CD4-positive, alpha-beta T cell (primary cell): ENCODE measurements around the gene HIPK2. TPM values are rescaled to one million over a fixed set of nuclear protein-coding genes. Genes with fewer than 3 reads are reported as not detected.

ENCODE experiments used
- ATAC-seq: fragments of 200-7000 bp; cut with Tn5 transposase; one replicate; pipeline ENCODE4 v1.10.0; 2022; ENCODE audit warnings: mild to moderate bottlenecking; ENCODE audit not compliant: poor library complexity
- CTCF ChIA-PET: fragments of 350-600 bp; sonication (Branson Sonifier 250); formaldehyde crosslinking; loops from one replicate; lab custom pipeline; 2021; ENCODE audit warnings: antibody characterized with exemption, inconsistent platforms; lab: Charles Lee
- POLR2A ChIA-PET: fragments of 350-600 bp; sonication (Branson Sonifier 250); formaldehyde crosslinking; loops from one replicate; lab custom pipeline; 2021; ENCODE audit warnings: antibody characterized with exemption, inconsistent platforms; lab: Charles Lee
- DNase-seq, 14 experiments: peaks; one replicate each; pipeline ENCODE4 v3.0.0-alpha.2; 2013 to 2020; ENCODE audit warnings: mixed read lengths in 2 of 14
- H3K27ac ChIP-seq, 2 donors: one replicate each; pipeline versions ENCODE4 v1.5.1 to v1.7.0; 2013; ENCODE audit warnings: low read length in 2 of 2, low read depth in 1 of 2, mild to moderate bottlenecking in 1 of 2
- H3K27me3 ChIP-seq, 2 experiments: 1 replicate in 1 of 2; 2 replicates in 1 of 2; pipeline versions ENCODE4 v1.6.1 to v1.7.0; 2013; ENCODE audit warnings: low read length in 2 of 2, control low read depth in 1 of 2, mild to moderate bottlenecking in 1 of 2, moderate library complexity in 1 of 2; ENCODE audit not compliant: insufficient read depth in 2 of 2, control insufficient read depth in 1 of 2
- H3K36me3 ChIP-seq: one replicate; pipeline ENCODE4 v1.6.1; 2013; ENCODE audit warnings: low read length, control low read depth; ENCODE audit not compliant: insufficient read depth
- H3K4me1 ChIP-seq: one replicate; pipeline ENCODE4 v1.6.1; 2013; ENCODE audit warnings: low read length, control low read depth; ENCODE audit not compliant: insufficient read depth
- H3K4me3 ChIP-seq: one replicate; pipeline ENCODE4 v1.5.1; 2013; ENCODE audit warnings: mild to moderate bottlenecking, low read length, moderate library complexity
- H3K9me3 ChIP-seq, 2 experiments: 1 replicate in 1 of 2; 2 replicates in 1 of 2; pipeline versions ENCODE4 v1.6.1 to v1.7.0; 2013; ENCODE audit warnings: low read length in 2 of 2, mild to moderate bottlenecking in 2 of 2, control low read depth in 1 of 2, moderate library complexity in 1 of 2; ENCODE audit not compliant: control insufficient read depth in 1 of 2, insufficient read depth in 1 of 2
- H3K27ac Mint-ChIP-seq: one replicate; pipeline ENCODE4 v1.8.0; 2020; ENCODE audit warnings: mixed read lengths
- H3K27me3 Mint-ChIP-seq: one replicate; pipeline ENCODE4 v1.8.0; 2021; ENCODE audit warnings: mixed read lengths
- H3K36me3 Mint-ChIP-seq: one replicate; pipeline ENCODE4 v1.8.0; 2021; ENCODE audit warnings: low read depth, mixed read lengths
- H3K4me1 Mint-ChIP-seq: one replicate; pipeline ENCODE4 v1.8.0; 2021; ENCODE audit warnings: low read depth, mixed read lengths
- H3K4me3 Mint-ChIP-seq: one replicate; pipeline ENCODE4 v1.8.0; 2020; ENCODE audit warnings: mild to moderate bottlenecking, mixed read lengths
- H3K9me3 Mint-ChIP-seq: one replicate; pipeline ENCODE4 v1.8.0; 2020; ENCODE audit warnings: mixed read lengths
- CTCF ChIP-seq: fragments of 200-600 bp; IDR thresholded peaks from one replicate; pipeline ENCODE4 v1.8.0; 2022; ENCODE audit warnings: antibody characterized with exemption, mild to moderate bottlenecking
- intact Hi-C, 2 experiments: fragments of 100-400 bp; cut with DNase I in 1 of 2; cut with micrococcal nuclease in 1 of 2; formaldehyde crosslinking; loops; one replicate each; pipeline versions ENCODE4 v1.15.1 to v1.9.0; 2023 to 2025; cut with DNase I, micrococcal nuclease
- polyA plus RNA-seq, 2 donors: library from polyadenylated mRNA; unstranded; fragments of 120-200 nt; gene quantifications; one replicate each; pipeline ENCODE4 v1.2.1, GENCODE V29; 2013
- total RNA-seq, 174 experiments: library from RNA in 2 of 174; stranded (reverse) in 2 of 174; gene quantifications; one replicate each; pipeline ENCODE4 v1.2.3 and lab custom pipeline; 2021 to 2026

The HIPK2 gene
- total RNA-seq (10 to 100 TPM; 36.5 to 37.0 TPM), total RNA-seq (lab: John Stamatoyannopoulos, UW) (31.4 to 281 (median 74.8) reads per million in 172 experiments)
- polyA plus RNA-seq (2013, experiment 1 of 2): 12.4 TPM
- 13.9 TPM for polyA plus RNA-seq (2013, experiment 2 of 2)

DNA sequence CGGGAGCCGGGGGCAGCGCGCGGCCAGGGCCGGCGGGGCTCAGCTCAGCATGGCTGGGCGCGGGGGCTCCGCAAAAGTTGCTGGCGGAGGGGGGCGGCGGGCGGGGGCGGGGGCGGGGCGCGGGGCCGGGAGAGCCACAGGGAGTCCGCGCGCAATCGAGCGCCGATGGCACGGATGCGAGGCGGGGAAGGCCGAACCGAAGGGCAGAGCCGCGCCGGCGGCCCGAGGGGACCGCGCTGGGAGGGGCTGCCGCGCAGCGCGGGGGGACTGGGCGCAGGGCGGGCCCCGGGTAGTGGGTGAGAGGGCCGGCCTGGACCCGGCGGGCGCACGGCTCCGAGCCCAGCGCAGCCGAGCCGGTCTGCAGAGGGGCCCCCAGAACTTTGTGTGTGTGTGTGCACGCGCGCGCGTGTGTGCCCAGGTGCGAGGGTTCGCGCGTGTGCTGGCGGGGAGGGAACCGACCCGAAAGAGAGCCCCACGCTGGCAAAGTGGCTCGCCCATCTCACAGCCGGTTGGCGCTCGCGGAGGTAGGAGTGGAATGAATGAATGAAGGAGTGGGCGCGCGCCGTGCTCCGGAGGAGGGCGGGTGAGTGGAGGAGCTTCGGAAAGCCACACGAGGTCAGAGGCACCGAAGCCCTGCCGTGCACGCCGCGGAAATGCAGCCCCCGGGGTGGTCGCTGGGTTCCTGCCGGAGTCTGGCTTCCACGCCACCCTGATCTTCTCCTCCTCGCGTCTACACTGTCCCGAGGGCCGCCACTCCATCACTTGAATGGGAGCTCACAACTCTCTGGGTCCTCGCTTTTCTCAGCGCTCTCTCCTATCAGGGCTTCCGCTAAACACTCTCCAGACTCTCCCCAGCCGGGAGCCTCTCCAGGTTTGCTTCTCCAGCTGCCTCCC lies at the start of gene HIPK2:
HIPK2 (minus strand) TSS at position 51 of the 894 bp plus-strand sequence. CDS start 375 bp downstream, outside the sequence.
- ATAC-seq (peak; percentile 59), DNase-seq (peak; percentile 48 to 89 (median 64))
- H3K27ac Mint-ChIP-seq: peak within 1 kb of the TSS; percentile 93
- H3K36me3 Mint-ChIP-seq: peaks cover 23% of the 10 kb centered on the region
- H3K27me3 Mint-ChIP-seq: no peaks in the 10 kb centered on the region
- H3K27me3 ChIP-seq: peaks cover 0 to under 1% of the 10 kb centered on the region in 2 experiments
- H3K4me3 Mint-ChIP-seq: peak within 1 kb of the TSS; percentile 99
- POLR2A ChIA-PET: interaction anchor here (0.7 to 3.4 kb wide), 16 partner anchors 8 to 284 kb away, joined by 3 to 41 read pairs (median 4); partner anchors contain the start of genes PARP12 and TBXAS1
- peak within 1 kb of the TSS; percentile 71 to 80 for H3K27ac ChIP-seq
- no peaks in the 10 kb centered on the region for H3K9me3 ChIP-seq
- no peaks in the 10 kb centered on the region for H3K9me3 Mint-ChIP-seq
- H3K4me3 ChIP-seq: peak within 1 kb of the TSS; percentile 87
- H3K4me1 Mint-ChIP-seq: peaks cover 48% of the 10 kb centered on the region
- CTCF ChIA-PET: no interaction called here
- TF ChIP-seq CTCF: no peak
- no peaks in the 10 kb centered on the region for H3K36me3 ChIP-seq
- intact Hi-C loops: loop anchor here (5.0 to 10.0 kb wide), 6 partner anchors 46 to 617 kb away; partner anchors contain the start of gene SLC37A3 (in 1 of the 2)
- peaks cover 30% of the 10 kb centered on the region for H3K4me1 ChIP-seq

GRCh38 chr7:139827042-139827441 lies 49.2 kb upstream of the HIPK2 start:
- H3K4me1 Mint-ChIP-seq: peaks cover 37% of the 10 kb centered on the region
- no peak overlapping the region for H3K27ac Mint-ChIP-seq
- H3K9me3 Mint-ChIP-seq: no peaks in the 10 kb centered on the region
- H3K27me3 Mint-ChIP-seq: peaks cover 4% of the 10 kb centered on the region
- no peak overlapping the region for H3K4me3 ChIP-seq
- DNase-seq (peak in 3 of 14 experiments; percentile 12 to 41 (median 14)), ATAC-seq (no peak)
- ChIA-PET CTCF (no interaction called here), POLR2A (no interaction called here)
- H3K4me1 ChIP-seq: peaks cover 22% of the 10 kb centered on the region
- H3K27ac ChIP-seq: no peak overlapping the region
- H3K4me3 Mint-ChIP-seq: no peak overlapping the region
- no peaks in the 10 kb centered on the region for H3K27me3 ChIP-seq
- H3K36me3 ChIP-seq: no peaks in the 10 kb centered on the region
- H3K9me3 ChIP-seq: no peaks in the 10 kb centered on the region
- intact Hi-C loops: loop anchor here in 1 of 2 experiments (10.0 kb wide), 1 partner anchor 182 kb away; no protein-coding TSS in a partner anchor
- H3K36me3 Mint-ChIP-seq: peaks cover 8% of the 10 kb centered on the region
- TF ChIP-seq CTCF: no peak

- CTCF ChIA-PET: no interaction called here
- DNase-seq (no peak), ATAC-seq (no peak)
- peaks cover under 1% of the 10 kb centered on the region for H3K36me3 Mint-ChIP-seq
- POLR2A ChIA-PET: interaction anchor here (0.8 kb wide), 1 partner anchor 187 kb away, joined by 3 read pairs; no protein-coding TSS in a partner anchor
- intact Hi-C loops: loop anchor here in 1 of 2 experiments (10.0 kb wide), 1 partner anchor 181 kb away; no protein-coding TSS in a partner anchor
- no peaks in the 10 kb centered on the region for H3K9me3 ChIP-seq
- H3K4me3 ChIP-seq: no peak overlapping the region
- no peaks in the 10 kb centered on the region for H3K9me3 Mint-ChIP-seq
- H3K27ac ChIP-seq: no peak overlapping the region
- H3K4me3 Mint-ChIP-seq: no peak overlapping the region
- no peak for TF ChIP-seq CTCF
- peaks cover 16% of the 10 kb centered on the region for H3K4me1 ChIP-seq
- H3K27me3 ChIP-seq: no peaks in the 10 kb centered on the region
- no peaks in the 10 kb centered on the region for H3K36me3 ChIP-seq
- peaks cover 4% of the 10 kb centered on the region for H3K27me3 Mint-ChIP-seq
- H3K27ac Mint-ChIP-seq: no peak overlapping the region
- H3K4me1 Mint-ChIP-seq: peaks cover 30% of the 10 kb centered on the region
Observed at GRCh38 chr7:139825666-139826290, 48.0 kb upstream of the HIPK2 start.
